GM10266 (cell line): ENCODE data around the gene SPDEF.

Experiments
- DNase-seq: peaks from one replicate; pipeline ENCODE4 v3.0.0; 2012; ENCODE audit errors: extremely low spot score
- CTCF ChIP-seq: IDR thresholded peaks from 2 replicates; pipeline ENCODE4 v1.5.1; 2012; ENCODE audit warnings: mild to moderate bottlenecking, low read depth; ENCODE audit not compliant: control insufficient read depth, insufficient read depth; ENCODE audit errors: missing control alignments

The SPDEF gene

GRCh38 chr6:34532230-34532629 is 23.9 kb downstream of the SPDEF start:
- DNase-seq: no peak
- no peak for TF ChIP-seq CTCF

- DNase-seq: no peak
- no peak for TF ChIP-seq CTCF
These were observed 24.4 kb downstream of the SPDEF start for GRCh38 chr6:34531580-34532201.

- no peak for TF ChIP-seq CTCF
- DNase-seq: no peak
These were observed 25.3 kb downstream of the SPDEF start for GRCh38 chr6:34530753-34531365.

GRCh38 chr6:34529665-34530327 is 26.3 kb downstream of the SPDEF start:
- TF ChIP-seq CTCF: no peak
- DNase-seq: no peak

- TF ChIP-seq CTCF: no peak
- DNase-seq: no peak
These were observed 27.0 kb downstream of the SPDEF start for GRCh38 chr6:34528996-34529664.

DNA sequence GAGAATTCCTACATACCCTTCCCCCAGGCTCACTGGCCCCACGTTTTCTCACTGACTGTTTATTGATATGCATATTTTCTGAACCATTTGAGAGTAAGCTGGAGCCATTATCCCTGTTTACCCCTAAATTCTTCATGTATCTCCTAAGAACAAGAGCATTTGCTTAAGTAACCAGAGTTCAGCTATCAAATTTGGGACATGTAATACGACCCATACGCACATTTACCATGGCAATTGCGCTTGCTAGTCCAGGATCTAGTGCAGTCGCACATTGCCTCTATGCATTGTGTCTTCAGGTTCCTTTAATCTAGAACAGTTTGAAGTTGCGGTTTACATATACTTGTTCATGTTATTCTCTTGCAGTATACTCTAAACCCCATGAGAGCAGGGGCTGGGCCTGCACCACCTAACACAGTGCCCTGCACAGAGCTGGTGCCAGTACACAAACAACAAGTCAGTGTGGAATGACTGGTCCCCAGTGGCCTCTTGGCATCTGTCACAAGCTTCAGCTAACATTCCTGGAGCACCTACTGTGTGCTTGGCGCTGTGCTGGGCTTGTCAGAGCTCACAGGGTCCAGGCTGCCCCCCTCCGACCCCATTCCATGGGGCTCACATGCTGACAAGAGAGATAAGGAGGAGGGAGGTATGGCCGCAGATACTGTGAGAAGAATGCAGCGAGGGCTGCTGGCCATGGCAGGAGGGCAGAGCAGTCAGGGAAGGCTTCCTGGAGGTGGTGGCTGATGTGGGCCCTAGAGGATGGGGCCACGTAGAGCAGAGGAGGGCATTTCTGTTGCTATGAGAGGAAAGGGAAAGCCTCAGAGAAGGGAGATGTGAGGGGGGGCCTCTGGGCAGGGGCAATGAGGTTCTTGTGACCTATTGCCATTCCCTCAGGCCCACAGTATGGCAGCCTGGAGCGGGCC is 28.1 kb downstream of the SPDEF start:
- no peak for TF ChIP-seq CTCF
- DNase-seq: no peak
